Caki2 (cell line): ENCODE measurements around the gene GDF15. TPM values are rescaled to one million over a fixed set of nuclear protein-coding genes. Genes with fewer than 3 reads are reported as not detected.

ENCODE experiments used
- DNase-seq: peaks from one replicate; pipeline ENCODE4 v3.0.0-alpha.2; 2015; ENCODE audit warnings: low read depth
- in situ Hi-C: cut with HindIII; loops from 2 replicates; pipeline ENCODE4 v1.10.0; 2016; ENCODE audit warnings: low sequenced_read_pairs, low pct_unique_long_range_greater_than_20kb, mixed read lengths
- total RNA-seq: library from RNA; depleted of rRNA; stranded (reverse); fragments of >200 nt; shearing (Covaris generic); gene quantifications from 2 replicates; pipeline ENCODE4 v1.2.3, GENCODE V29; 2014; ENCODE audit warnings: low replicate concordance; rRNA removed

The GDF15 gene
- total RNA-seq, 1 experiment from 2014 or later, result 410 TPM

DNA sequence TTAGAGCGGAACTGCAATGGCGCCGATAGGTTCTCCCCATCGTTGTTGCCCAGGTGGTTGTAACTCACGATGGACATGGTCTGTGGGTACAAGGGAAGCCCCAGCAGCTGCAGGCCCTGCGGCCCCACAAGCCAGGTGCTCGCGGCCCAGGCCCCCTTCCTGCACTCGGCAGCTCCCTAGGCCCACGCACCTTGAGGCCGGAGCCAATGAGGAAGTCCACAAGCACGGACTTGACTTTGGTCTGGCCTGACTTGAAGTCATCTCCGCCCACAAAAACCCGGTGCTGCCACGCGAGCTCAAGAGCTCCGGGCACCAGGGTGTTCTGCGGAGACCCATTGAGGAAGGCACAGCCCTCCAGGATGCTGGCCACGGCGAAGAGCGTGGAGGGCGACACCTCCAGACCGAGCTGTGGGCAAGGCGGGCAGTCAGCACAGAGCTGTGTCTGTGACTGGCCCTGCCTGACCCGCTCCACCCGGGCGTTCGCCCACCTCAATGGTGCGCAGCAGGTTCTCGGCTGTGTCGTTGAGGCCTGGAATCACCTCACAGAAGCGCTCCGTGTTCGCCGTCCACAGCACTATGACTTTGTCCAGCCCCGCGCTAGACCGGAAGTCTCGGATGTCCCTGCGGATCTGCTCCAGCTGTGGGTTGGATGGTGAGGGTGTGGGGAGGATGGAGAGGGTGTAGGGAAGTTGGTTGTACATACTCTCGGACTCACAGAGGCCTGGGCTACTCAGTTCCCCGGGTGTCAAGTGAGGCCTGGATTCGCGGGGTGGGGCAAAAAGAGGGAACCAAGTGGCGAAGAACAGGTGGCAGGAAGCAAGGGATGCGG, 50.1 kb downstream of the GDF15 start:
- DNase-seq, result no peak
- in situ Hi-C loops, result no loop called here

DNA sequence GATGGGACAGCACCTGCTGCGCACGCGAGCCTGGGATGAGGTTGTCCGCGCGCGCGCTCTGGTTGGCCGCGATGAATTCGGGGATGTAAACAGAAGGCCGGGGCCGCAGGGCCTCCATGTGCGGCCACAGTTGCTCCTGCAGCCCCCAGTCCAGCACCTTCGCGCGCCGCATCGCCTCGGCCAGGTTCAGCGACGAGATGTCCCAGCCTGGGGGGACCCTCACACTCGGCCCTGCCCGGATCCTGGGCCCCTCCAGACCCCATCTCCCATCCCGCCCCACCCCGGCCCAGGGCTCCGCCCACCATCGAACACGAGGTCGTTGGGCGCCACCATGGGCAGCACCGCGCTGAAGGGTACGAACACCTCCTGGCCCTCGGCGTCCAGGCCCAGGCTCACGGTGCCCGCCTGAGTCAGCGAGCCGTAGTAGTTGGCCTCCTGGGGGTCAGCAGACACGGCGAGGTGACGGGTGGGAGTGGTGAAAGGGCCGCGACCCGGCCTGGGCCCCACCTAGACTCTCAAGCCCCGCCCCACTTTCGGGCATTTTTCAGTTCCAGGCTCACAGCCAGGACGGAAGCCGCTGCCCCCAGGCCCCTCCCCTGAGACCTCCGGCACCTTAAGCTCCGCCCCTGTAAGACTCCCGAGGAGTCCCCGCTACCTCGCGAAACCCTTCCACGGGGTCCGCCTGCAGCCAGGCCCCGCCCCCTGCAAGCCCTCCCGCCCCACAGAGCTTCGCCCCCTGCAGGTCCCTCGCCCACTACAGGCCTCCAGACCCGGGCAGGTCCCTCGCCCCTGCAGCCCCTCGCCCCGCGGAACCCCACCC, 50.9 kb downstream of the GDF15 start:
- in situ Hi-C loops, result no loop called here
- peak; percentile 95 for DNase-seq

DNA sequence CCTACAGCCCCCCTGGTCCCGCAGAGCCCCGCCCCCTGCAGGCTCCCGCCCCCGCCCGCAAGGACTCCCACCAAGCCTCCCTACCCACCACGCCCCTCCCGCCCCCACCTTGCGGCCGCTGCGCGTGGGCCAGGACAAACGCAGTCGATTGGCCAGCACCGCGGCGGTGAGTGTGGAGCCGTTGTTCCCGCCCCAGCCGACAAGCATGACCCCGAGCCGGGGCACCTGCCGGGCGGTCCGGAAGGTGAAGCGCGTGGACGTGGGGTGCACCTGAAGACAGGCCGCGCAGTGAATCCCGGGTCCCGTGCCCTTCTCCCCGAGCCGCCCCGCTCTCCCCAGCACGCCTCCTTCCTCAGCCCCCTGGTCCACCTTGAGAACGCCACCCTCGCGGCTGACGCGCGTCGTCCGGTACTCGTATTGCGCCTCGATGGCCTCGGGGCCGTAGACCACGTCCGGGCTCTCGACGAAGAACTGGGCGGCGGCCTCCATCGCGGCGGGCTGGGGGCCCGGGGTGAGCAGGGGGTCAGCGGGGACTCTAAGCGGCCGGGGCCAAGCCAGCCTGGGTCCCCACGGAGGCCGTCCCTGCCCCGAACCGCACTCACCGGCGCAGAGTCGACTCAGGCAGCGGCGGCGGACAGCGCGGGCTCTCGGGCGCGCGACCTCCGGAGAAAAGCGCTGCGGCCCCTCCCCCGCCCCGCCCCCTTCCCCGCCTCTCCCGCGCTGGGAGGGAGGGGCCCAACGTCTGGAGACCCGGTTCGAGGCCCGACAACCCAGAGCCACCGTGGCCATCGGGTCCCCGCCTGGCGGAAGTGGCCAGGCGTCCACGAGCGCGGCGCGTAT, 51.8 kb downstream of the GDF15 start, which contains the start of gene ISYNA1:
Gene ISYNA1, minus strand, starts transcription at position 643 of the 840 bp plus-strand sequence. Its CDS starts 154 bp downstream, at position 489.
- peak; percentile 76 for DNase-seq
- in situ Hi-C loops, result no loop called here

DNA sequence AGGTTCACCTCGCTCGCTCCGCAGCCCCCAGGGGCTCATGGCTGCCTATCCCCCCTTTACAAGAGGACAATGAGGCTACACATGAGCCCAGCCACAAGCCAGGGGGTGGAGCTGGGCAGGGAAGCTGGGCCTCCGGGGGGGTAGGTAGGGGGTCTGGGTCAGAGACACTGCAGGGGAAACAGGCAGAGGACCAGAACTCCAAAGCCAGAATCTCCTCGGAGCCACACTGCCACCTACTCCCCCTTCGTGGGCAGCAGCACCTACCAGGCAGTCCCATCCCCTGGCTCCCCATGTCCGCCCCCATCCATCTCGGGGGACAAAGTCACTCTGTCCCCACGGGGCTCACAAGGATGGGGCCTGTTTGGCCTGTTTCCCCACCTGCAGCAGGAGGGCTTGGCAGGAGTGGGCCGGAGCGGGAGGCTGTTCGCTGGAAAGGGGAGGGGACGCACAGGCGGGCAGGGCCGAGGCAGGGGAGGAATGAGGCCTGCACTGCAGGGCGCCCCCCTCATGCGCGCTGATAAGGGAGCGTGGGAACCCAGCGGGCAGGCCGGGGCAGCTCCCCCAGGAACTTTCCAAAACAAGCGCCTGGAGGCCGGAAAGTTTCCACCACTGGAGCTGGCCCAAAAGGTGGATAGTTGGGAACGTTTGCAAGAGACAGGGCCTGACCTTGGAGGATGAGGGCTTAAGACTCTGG, 52.5 kb downstream of the GDF15 start:
- in situ Hi-C loops, result no loop called here
- no peak for DNase-seq

Other genes starting within 250 kb of the GDF15 start
- gene PIK3R2, start 233.0 kb upstream of the GDF15 start, total RNA-seq, result 8.1 and 43.6 TPM in 2 replicates
- 51.9 and 79.3 TPM in 2 replicates for gene IFI30, start 212.3 kb upstream of the GDF15 start, total RNA-seq
- 10.3 and 22.3 TPM in 2 replicates for gene MPV17L2, start 192.9 kb upstream of the GDF15 start, total RNA-seq
- gene RAB3A, start 182.1 kb upstream of the GDF15 start, total RNA-seq, result 0.84 TPM in 1 of 2 replicates, not detected in the other
- not detected in 2 replicates for gene PDE4C, start 159.7 kb upstream of the GDF15 start, total RNA-seq
- gene IQCN, start 111.7 kb upstream of the GDF15 start, total RNA-seq, result not detected in 2 replicates
- 115 and 120 TPM in 2 replicates for gene JUND, start 104.5 kb upstream of the GDF15 start, total RNA-seq
- 828 and 869 TPM in 2 replicates for gene LSM4, start 63.1 kb upstream of the GDF15 start, total RNA-seq
- 15.4 and 17.8 TPM in 2 replicates for gene PGPEP1, start 45.6 kb upstream of the GDF15 start, total RNA-seq
- gene LRRC25, start 11.5 kb downstream of the GDF15 start, total RNA-seq, result not detected in 2 replicates
- gene SSBP4, start 33.2 kb downstream of the GDF15 start, total RNA-seq, result 87.5 and 106 TPM in 2 replicates
- gene ISYNA1, start 52.0 kb downstream of the GDF15 start, total RNA-seq, result 118 and 155 TPM in 2 replicates
- gene ELL, start 135.9 kb downstream of the GDF15 start, total RNA-seq, result 8.4 and 26.0 TPM in 2 replicates
- 418 and 487 TPM in 2 replicates for gene FKBP8, start 157.4 kb downstream of the GDF15 start, total RNA-seq
- gene KXD1, start 171.7 kb downstream of the GDF15 start, total RNA-seq, result 99.2 and 181 TPM in 2 replicates
- gene UBA52, start 185.7 kb downstream of the GDF15 start, total RNA-seq, result 628 and 713 TPM in 2 replicates
- gene REX1BD, start 202.6 kb downstream of the GDF15 start, total RNA-seq, result 189 and 207 TPM in 2 replicates
- 9.8 and 51.0 TPM in 2 replicates for gene CRLF1, start 220.6 kb downstream of the GDF15 start, total RNA-seq
- 0.14 and 0.90 TPM in 2 replicates for gene TMEM59L, start 226.7 kb downstream of the GDF15 start, total RNA-seq